ENCODE results near the gene RBMS1.

- TF ChIP-seq POLR2A (IDR thresholded peaks at IDR 0.05) (no peak), CTCF (IDR thresholded peaks at IDR 0.05) (no peak), POLR2AphosphoS5 (IDR thresholded peaks at IDR 0.05) (no peak)
These were observed 70.5 kb downstream of the RBMS1 start for GRCh38 chr2:160423126-160423525.
